ENCODE data around the gene EIPR1. TPM values are rescaled to one million over a fixed set of nuclear protein-coding genes. Genes with fewer than 3 reads are reported as not detected.

Gene EIPR1
- total and polyA plus RNA-seq, 2 donors (not counting 3 experiments of a cell fraction or from before 2014, with no cell fraction given), result 30.8 to 57.3 TPM

GRCh38 chr2:3208591-3208990, 169.0 kb downstream of the EIPR1 start:
- H3K27me3 ChIP-seq (ENCODE audit: control insufficient read depth in 2 of 2, insufficient read depth in 2 of 2, low read length in 2 of 2), result no peaks in the 10 kb centered on the region
- no peaks in the 10 kb centered on the region for H3K9me3 ChIP-seq (replicated peaks; ENCODE audit: control insufficient read depth, insufficient read depth, low read length)
- no peak overlapping the region for H3K9ac ChIP-seq (replicated peaks; ENCODE audit: extremely low read depth, insufficient read depth, low read length)
- H3K4me2 ChIP-seq (ENCODE audit: insufficient read depth, low read length), result no peak overlapping the region
- H3K4me1 ChIP-seq (ENCODE audit: control insufficient read depth, extremely low read depth, insufficient read depth, low read length), result no peaks in the 10 kb centered on the region
- TF ChIP-seq POLR2AphosphoS5 (IDR thresholded peaks at IDR 0.05; ENCODE audit: insufficient read depth, low read depth, low read length), result no peak
- TF ChIP-seq EZH2 (IDR thresholded peaks at IDR 0.05; ENCODE audit: borderline replicate concordance, low read depth, low read length, severe bottlenecking), result no peak
- TF ChIP-seq JUN (IDR thresholded peaks at IDR 0.05; ENCODE audit: borderline replicate concordance, insufficient read depth, insufficient read length, low read depth), result no peak
- no peak for TF ChIP-seq MYC (IDR thresholded peaks at IDR 0.05; ENCODE audit: low read depth, low read length)
- TF ChIP-seq MAX (IDR thresholded peaks at IDR 0.05; ENCODE audit: insufficient read depth, insufficient read length), result no peak
- no peak for TF ChIP-seq GATA2 (IDR thresholded peaks at IDR 0.05; ENCODE audit: insufficient read depth, insufficient read length, low read depth, low read length)
- no peak for TF ChIP-seq POLR2A (IDR thresholded peaks at IDR 0.05; ENCODE audit: low read depth, low read length)
- TF ChIP-seq, protein P1, sequence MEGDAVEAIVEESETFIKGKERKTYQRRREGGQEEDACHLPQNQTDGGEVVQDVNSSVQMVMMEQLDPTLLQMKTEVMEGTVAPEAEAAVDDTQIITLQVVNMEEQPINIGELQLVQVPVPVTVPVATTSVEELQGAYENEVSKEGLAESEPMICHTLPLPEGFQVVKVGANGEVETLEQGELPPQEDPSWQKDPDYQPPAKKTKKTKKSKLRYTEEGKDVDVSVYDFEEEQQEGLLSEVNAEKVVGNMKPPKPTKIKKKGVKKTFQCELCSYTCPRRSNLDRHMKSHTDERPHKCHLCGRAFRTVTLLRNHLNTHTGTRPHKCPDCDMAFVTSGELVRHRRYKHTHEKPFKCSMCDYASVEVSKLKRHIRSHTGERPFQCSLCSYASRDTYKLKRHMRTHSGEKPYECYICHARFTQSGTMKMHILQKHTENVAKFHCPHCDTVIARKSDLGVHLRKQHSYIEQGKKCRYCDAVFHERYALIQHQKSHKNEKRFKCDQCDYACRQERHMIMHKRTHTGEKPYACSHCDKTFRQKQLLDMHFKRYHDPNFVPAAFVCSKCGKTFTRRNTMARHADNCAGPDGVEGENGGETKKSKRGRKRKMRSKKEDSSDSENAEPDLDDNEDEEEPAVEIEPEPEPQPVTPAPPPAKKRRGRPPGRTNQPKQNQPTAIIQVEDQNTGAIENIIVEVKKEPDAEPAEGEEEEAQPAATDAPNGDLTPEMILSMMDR (IDR thresholded peaks at IDR 0.05; ENCODE audit: extremely low read depth in 1 of 2, insufficient read depth in 1 of 2, low read depth in 1 of 2, low read length in 2 of 2), result no peak
- TF ChIP-seq FOS (IDR thresholded peaks at IDR 0.05; ENCODE audit: borderline replicate concordance, insufficient read depth, low read length), result no peak
- no peaks in the 10 kb centered on the region for H3K79me2 ChIP-seq (ENCODE audit: control insufficient read depth, insufficient read depth, low read length)
- FAIRE-seq, result no peak
- H2AFZ ChIP-seq (ENCODE audit: low read depth, low read length), result no peak overlapping the region
- dilution Hi-C loops (cut with MboI; ENCODE audit: extremely low pct_ligation_motif_present, low sequenced_read_pairs), result no loop called here
- H3K9me1 ChIP-seq (replicated peaks; ENCODE audit: control insufficient read depth, extremely low read depth, insufficient read depth, low read length), result no peaks in the 10 kb centered on the region
- no TSS peak for BruUV-seq (replicated peaks)
- no peaks in the 10 kb centered on the region for H3K36me3 ChIP-seq (ENCODE audit: control insufficient read depth in 2 of 2, extremely low read depth in 1 of 2, insufficient read depth in 2 of 2, low read length in 2 of 2)
- no peak overlapping the region for H3K27ac ChIP-seq (ENCODE audit: insufficient read depth, low read depth, low read length)
- CTCF ChIA-PET, result no interaction called here
- no peak overlapping the region for H3K4me3 ChIP-seq (replicated peaks in 1 of 3; ENCODE audit: insufficient read depth in 1 of 3, low read depth in 1 of 3, low read length in 3 of 3)
- POLR2A ChIA-PET, result no interaction called here
- no peak for DNase-seq (ENCODE audit: low read depth, low spot score)
- intact Hi-C loops (cut with micrococcal nuclease), result no loop called here
- H4K20me1 ChIP-seq (replicated peaks; ENCODE audit: control insufficient read depth, extremely low read depth, insufficient read depth, low read length), result no peaks in the 10 kb centered on the region
